Activated T-cell treated with anti-CD3 and anti-CD28 coated beads for 1 hour (primary cell): ENCODE results near the gene TRAPPC3L.
A peak's percentile ranks its signal among the peaks of the same experiment; 100 is the strongest.

ENCODE experiments used
- DNase-seq: peaks from one replicate; pipeline ENCODE4 v3.0.0-alpha.2; 2020; ENCODE audit warnings: low read depth

Gene TRAPPC3L

GRCh38 chr6:116545651-116546050, at the start of gene TRAPPC3L:
TRAPPC3L (minus strand) TSS chr6:116545684; CDS start chr6:116545514, 170 bp downstream.
- no peak for DNase-seq

DNA sequence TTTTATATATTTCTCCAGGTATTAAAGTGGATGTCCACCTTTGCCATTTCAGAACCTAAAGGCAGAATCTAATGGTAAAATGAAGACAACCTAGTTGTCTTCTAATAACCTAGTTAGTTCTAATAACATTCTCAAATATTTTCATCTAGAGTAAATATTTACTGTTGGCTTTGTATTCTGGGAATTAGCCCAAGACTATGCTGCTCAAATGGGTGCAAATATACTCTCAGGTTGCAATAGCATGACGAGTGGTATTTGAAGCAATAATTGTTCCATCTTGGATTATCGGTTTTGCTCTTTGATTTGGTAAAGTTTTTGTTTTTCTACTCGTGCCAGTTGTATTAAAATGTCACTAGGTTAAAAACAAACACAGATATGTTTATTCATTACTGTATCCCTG, 49.8 kb upstream of the TRAPPC3L start:
- no peak for DNase-seq

DNA sequence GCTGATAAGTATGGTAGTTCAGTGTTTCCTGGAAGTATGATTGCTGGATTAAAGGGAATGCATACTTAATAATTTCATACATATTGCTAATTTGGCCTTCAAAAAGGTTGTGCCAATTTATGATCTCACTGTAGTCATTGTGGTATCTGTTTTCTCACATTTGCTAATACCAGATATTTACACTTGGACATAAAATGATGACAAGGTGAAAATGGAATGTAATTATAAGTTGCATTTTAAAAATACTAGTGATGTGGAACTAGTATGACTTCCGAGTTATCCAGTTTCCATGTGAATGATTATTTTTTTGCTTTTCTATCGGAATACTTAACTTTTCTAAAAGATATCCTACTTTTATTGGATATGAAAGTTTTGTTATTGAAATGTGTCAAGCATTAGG, 41.3 kb upstream of the TRAPPC3L start:
- DNase-seq: no peak

DNA sequence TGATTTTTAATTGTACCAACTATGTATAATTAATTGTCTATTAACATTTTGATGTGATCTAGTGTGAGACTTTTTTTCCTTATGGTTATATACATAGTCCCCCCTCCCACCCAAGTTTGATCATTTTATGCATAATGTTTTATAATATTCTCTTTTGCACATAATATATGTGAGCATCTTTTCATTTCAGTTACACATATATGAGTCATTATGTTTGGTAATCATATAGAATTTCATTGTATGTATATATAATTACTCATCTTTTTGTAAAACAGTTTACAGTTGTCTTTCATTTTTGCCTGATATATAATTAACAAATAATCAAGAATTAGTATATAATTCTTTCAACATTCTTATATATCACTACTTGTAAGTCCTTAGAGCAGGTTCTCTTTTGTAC, 40.8 kb upstream of the TRAPPC3L start:
- no peak for DNase-seq

DNA sequence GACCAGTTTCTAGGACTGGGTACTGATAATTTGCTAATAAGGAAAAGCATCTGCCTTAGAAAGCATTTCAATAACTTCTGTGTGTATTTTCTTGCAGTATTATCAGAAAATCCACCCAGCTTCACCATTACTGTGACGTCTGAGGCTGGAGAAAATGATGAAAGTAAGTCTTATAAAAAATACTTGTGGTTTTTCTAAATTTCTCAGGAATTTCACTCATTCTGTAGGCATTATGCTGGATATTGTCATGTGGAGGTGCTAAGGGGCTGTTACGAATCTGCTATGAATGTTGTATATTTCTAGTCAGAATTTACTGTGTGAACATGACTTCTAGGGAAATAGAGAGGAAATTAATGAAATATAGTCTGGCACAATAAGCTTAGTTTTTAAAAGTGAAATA, 34.7 kb upstream of the TRAPPC3L start:
- no peak for DNase-seq

DNA sequence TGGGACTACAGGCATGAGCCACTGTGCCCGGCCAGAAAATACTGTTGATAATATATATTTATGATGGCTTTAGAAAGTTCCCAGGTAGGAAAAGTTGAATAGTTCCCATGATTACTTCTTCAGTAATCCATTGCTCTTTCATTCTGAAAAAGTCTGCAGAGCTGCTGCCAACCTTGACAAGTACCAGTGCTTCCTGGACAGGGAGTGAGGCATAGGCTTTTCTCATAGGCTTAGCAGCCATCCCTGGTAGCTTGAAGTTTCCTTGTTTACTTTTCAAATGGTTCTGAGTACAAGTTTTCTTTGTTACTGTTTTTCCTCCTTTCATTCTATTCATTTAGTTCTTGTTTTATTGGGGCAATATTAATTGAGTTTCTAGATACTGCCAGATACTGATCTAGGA, 33.7 kb upstream of the TRAPPC3L start:
- no peak for DNase-seq

GRCh38 chr6:116578335-116578734, 32.9 kb upstream of the TRAPPC3L start:
- DNase-seq: no peak

DNA sequence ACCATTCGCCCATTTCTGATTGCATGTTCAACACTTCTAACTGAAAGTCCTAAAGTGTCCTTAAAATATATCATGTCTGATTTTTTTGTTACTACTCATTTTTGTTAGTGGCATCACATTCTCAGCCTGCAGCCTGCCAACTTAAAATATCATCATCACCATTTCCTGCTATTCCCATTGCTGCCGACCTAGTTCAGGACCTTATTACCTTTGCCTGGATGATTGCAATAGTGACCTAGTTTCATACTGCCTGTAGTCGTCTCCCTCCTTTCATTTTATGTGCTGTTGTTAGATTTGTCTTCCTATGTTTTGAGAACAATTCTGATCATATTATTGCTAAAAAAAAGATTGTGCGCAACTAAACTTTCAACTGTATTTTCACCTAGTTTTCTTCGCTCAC, 32.0 kb upstream of the TRAPPC3L start:
- DNase-seq: no peak

GRCh38 chr6:116575227-116575626, 29.7 kb upstream of the TRAPPC3L start:
- no peak for DNase-seq

GRCh38 chr6:116572162-116572561, 26.7 kb upstream of the TRAPPC3L start:
- DNase-seq: no peak

GRCh38 chr6:116571683-116572000, 26.2 kb upstream of the TRAPPC3L start:
- DNase-seq: no peak

- DNase-seq: peak; percentile 93
These were observed 25.6 kb upstream of the TRAPPC3L start, which contains the start of gene RWDD1 for GRCh38 chr6:116570856-116571682. RWDD1 (plus strand) TSS chr6:116571504; CDS start chr6:116571583, 79 bp downstream.

GRCh38 chr6:116568821-116569755, 23.6 kb upstream of the TRAPPC3L start:
- DNase-seq: no peak

DNA sequence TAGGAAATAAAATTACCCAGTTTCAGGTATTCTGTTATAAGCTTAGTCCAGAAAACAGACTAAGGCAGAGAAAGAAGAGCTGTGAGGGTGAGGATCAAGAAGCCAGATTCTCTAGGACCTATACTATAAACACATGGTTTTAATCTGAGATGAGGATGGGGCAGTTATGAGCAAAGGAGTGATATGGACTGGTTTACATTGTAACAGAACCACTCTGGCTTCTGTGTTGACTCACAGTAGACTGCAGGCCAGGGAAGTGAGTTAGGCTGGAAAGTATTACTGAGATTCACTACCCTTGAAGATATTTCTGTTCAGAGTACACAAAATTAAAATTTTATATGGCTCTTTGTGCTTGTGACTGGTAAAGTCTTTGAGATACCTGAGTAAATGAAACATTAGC, 22.6 kb upstream of the TRAPPC3L start:
- no peak for DNase-seq

DNA sequence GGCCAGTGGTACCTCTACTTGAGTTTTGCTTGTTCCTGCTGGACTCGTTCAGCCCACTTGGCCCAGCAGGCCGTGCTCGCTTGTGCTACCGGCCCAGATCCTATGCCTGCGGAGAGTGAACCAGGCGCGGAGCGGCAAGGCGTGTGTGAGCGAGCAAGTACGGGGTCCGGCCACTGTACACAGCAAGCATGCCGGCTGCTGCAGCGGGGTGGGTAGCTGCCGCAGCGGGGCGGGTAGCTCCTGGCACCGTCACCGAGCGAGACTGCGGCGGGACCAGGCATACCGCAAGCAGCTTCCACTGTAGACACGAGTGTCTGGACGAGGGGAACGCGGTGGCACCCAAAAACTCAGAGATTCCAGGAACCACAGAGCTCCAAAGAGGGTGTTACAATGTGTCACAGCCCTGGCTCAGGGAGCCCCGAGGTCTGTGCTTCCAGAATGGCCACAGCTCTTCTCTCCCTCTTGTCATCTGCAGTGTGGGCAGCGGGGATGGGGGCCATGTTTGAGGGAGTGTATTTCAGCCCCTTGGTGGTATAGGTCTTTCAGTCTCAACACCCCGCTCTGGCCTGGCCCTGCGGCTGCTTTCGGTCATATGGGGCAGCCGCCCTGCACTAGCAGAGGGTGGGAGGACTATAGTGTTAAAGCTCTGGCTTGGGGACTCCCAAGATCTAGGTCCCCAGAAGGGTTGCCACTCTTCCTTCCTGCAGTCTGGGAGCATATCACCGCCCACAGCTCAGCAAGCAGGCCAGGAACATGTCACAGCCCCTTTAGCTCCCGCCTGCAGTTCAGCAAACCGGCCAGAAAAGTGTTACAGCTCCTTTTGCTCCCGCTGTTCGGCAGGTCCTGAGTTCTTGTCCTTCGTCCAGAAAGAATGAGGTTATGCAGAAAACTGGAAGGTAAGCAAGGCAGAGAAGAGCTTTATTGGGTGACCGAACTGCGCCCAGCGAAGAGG, 19.7 kb upstream of the TRAPPC3L start:
- no peak for DNase-seq

- no peak for DNase-seq
These were observed 18.8 kb upstream of the TRAPPC3L start for GRCh38 chr6:116564311-116564710.

- DNase-seq: no peak
These were observed 18.3 kb upstream of the TRAPPC3L start for GRCh38 chr6:116563830-116564229.

GRCh38 chr6:116562614-116563013, 17.1 kb upstream of the TRAPPC3L start:
- DNase-seq: no peak

- no peak for DNase-seq
These were observed 16.5 kb upstream of the TRAPPC3L start for GRCh38 chr6:116562019-116562403.

GRCh38 chr6:116561377-116562018, 16.0 kb upstream of the TRAPPC3L start:
- DNase-seq: peak; percentile 48

DNA sequence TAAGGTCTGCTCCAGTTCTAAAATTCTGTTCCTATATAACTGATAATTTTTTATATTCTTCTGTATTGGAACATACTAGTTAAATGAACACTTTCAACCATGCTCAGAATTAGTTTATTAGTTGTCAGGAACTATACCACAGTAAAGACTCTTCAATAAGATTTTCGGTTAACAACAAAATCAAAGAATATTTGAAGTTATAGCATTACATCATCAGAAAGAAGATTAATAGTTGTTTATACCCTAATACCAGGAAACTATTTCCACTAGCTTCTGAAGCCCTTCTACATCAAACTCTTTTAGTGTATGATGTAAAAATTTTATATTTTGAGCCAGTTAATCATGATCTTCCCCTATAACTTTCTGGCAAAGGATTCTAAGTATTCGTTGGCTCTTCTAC, 14.6 kb upstream of the TRAPPC3L start:
- DNase-seq: no peak
